HEK293 (cell line): Measurements from ENCODE around the gene FNDC10.

Experiments used
- KLF9 ChIP-seq: fragments of 450-650 bp; formaldehyde crosslinking; IDR thresholded peaks from 2 replicates; pipeline ENCODE4 v1.5.1; 2016; ENCODE audit warnings: missing biosample characterization, missing genetic modification characterization, low read depth
- PRDM10 ChIP-seq: fragments of 450-650 bp; formaldehyde crosslinking; IDR thresholded peaks from 2 replicates; pipeline ENCODE4 v1.5.1; 2016; ENCODE audit warnings: missing biosample characterization, missing genetic modification characterization
- TCF7L2 ChIP-seq: IDR thresholded peaks from 2 replicates; pipeline ENCODE4 v1.6.1; 2011; ENCODE audit warnings: low read depth, mild to moderate bottlenecking, inconsistent platforms, low read length, moderate library complexity, borderline replicate concordance
- ZBTB49 ChIP-seq: fragments of 450-650 bp; formaldehyde crosslinking; IDR thresholded peaks from 2 replicates; pipeline ENCODE4 v1.5.1; 2016; ENCODE audit warnings: missing biosample characterization, missing genetic modification characterization, low read depth
- ZBTB6 ChIP-seq: fragments of 450-650 bp; formaldehyde crosslinking; IDR thresholded peaks from 2 replicates; pipeline ENCODE4 v1.5.1; 2017; ENCODE audit warnings: missing biosample characterization, missing genetic modification characterization
- ZNF112 ChIP-seq: fragments of 450-650 bp; formaldehyde crosslinking; IDR thresholded peaks from 2 replicates; pipeline ENCODE4 v1.5.0; 2017; ENCODE audit warnings: missing biosample characterization, missing genetic modification characterization
- ZNF114 ChIP-seq: fragments of 450-650 bp; formaldehyde crosslinking; IDR thresholded peaks from 2 replicates; pipeline ENCODE4 v1.5.0; 2017; ENCODE audit warnings: missing biosample characterization, missing genetic modification characterization
- ZNF138 ChIP-seq: fragments of 450-650 bp; formaldehyde crosslinking; IDR thresholded peaks from 2 replicates; pipeline ENCODE4 v1.5.1; 2016; ENCODE audit warnings: missing biosample characterization, missing genetic modification characterization, borderline replicate concordance
- ZNF148 ChIP-seq: fragments of 450-650 bp; formaldehyde crosslinking; IDR thresholded peaks from 2 replicates; pipeline ENCODE4 v1.5.0; 2017; ENCODE audit warnings: missing biosample characterization, missing genetic modification characterization, borderline replicate concordance
- ZNF169 ChIP-seq: fragments of 450-650 bp; formaldehyde crosslinking; IDR thresholded peaks from 2 replicates; pipeline ENCODE4 v1.5.1; 2016; ENCODE audit warnings: missing biosample characterization, missing genetic modification characterization
- ZNF184 ChIP-seq: fragments of 450-650 bp; IDR thresholded peaks from 2 replicates; pipeline ENCODE4 v1.5.1; 2018; ENCODE audit warnings: missing biosample characterization, mild to moderate bottlenecking, missing genetic modification characterization
- ZNF2 ChIP-seq: fragments of 450-650 bp; formaldehyde crosslinking; IDR thresholded peaks from 2 replicates; pipeline ENCODE4 v1.5.1; 2016; ENCODE audit warnings: missing biosample characterization, missing genetic modification characterization
- ZNF202 ChIP-seq: fragments of 450-650 bp; formaldehyde crosslinking; IDR thresholded peaks from 2 replicates; pipeline ENCODE4 v1.5.1; 2016; ENCODE audit warnings: missing biosample characterization, missing genetic modification characterization, borderline replicate concordance
- ZNF23 ChIP-seq: fragments of 450-650 bp; formaldehyde crosslinking; IDR thresholded peaks from 2 replicates; pipeline ENCODE4 v1.5.1; 2016; ENCODE audit warnings: missing biosample characterization, missing genetic modification characterization, borderline replicate concordance
- ZNF274 ChIP-seq, 2 experiments: fragments of 200-500 bp in 1 of 2; fragments of 450-650 bp in 1 of 2; sonication (Bioruptor generic) in 1 of 2; formaldehyde crosslinking in 1 of 2; IDR thresholded peaks; 2 replicates each; pipeline versions ENCODE4 v1.5.1 to v1.6.1; 2014 to 2016; ENCODE audit warnings: borderline replicate concordance in 1 of 2, inconsistent platforms in 1 of 2, low read length in 1 of 2, missing biosample characterization in 1 of 2, missing genetic modification characterization in 1 of 2
- ZNF302 ChIP-seq: fragments of 450-650 bp; formaldehyde crosslinking; IDR thresholded peaks from 2 replicates; pipeline ENCODE4 v1.5.1; 2016; ENCODE audit warnings: missing biosample characterization, missing genetic modification characterization, low read depth
- ZNF341 ChIP-seq: fragments of 450-650 bp; formaldehyde crosslinking; IDR thresholded peaks from 2 replicates; pipeline ENCODE4; 2016; ENCODE audit warnings: low read depth, missing biosample characterization, missing genetic modification characterization
- ZNF391 ChIP-seq: fragments of 450-650 bp; formaldehyde crosslinking; IDR thresholded peaks from 2 replicates; pipeline ENCODE4 v1.5.1; 2016; ENCODE audit warnings: low read depth, missing biosample characterization, missing genetic modification characterization, borderline replicate concordance
- ZNF701 ChIP-seq: fragments of 450-650 bp; formaldehyde crosslinking; IDR thresholded peaks from 2 replicates; pipeline ENCODE4 v1.5.1; 2016; ENCODE audit warnings: missing biosample characterization, missing genetic modification characterization
- ZNF792 ChIP-seq: fragments of 450-650 bp; formaldehyde crosslinking; IDR thresholded peaks from 2 replicates; pipeline ENCODE4 v1.5.1; 2016; ENCODE audit warnings: missing biosample characterization, missing genetic modification characterization
- ZSCAN16 ChIP-seq: fragments of 450-650 bp; formaldehyde crosslinking; IDR thresholded peaks from 2 replicates; pipeline ENCODE4 v1.5.1; 2016; ENCODE audit warnings: missing biosample characterization, missing genetic modification characterization
- ZSCAN30 ChIP-seq: fragments of 450-650 bp; IDR thresholded peaks from 2 replicates; pipeline ENCODE4 v1.5.1; 2018; ENCODE audit warnings: missing biosample characterization, mild to moderate bottlenecking, missing genetic modification characterization, moderate library complexity
- ZSCAN4 ChIP-seq: fragments of 450-650 bp; formaldehyde crosslinking; IDR thresholded peaks from 2 replicates; pipeline ENCODE4 v1.5.1; 2017; ENCODE audit warnings: missing biosample characterization, missing genetic modification characterization

Gene FNDC10

DNA sequence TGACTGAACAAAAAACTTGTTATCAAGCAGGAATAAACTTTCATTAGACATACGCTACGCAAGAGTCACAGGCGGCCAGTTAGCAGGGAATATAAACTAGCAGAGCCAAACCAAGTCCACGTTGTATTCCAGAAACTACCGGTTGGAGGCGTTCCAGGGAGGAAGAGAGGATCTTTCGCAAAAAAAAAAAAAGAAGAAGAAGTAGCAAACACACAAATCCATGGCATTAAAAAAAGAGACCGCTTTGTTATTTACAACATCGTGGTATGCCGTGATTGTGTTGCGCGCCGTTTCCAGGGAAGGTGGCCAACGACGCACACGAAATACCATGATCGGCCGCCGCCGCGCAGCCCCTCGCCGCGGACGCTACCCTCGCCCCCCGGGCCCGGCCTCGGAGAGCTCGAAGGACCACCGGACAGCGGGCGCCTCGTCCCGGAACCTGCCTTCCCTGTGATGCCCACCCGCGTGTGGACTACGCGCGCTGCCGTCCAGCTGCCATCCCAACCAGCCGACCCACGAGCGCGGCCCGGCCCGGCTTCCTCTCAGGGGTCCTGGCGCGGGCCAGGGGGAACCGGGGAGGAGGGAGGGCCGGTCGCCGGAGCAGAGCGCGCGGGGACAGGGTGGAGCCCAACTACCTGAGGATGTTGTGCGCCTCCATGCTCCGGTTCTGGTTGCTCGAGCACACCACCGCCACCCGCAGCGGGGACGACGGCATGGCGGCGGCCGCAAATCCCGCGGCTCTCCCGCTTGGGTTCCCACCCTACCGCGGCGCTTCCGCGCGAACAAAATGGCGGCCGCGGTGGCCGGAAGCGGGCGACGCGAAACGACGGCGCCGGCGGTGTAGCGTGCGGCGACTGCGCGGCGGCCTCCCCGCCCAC lies 25.9 kb downstream of the FNDC10 start (continued):
- TF ChIP-seq ZBTB49 (tag by site-specific recombination) (no peak), ZNF2 (tag by site-specific recombination) (no peak), ZNF391 (tag by site-specific recombination) (0 out of 2 replicates have a peak, but pooled peaks have one; percentile 29), ZSCAN30 (tag by site-specific recombination) (no peak), ZNF148 (tag by site-specific recombination) (no peak), ZNF112 (tag by site-specific recombination) (no peak), TCF7L2 (no peak), ZNF202 (tag by site-specific recombination) (no peak), ZBTB6 (tag by site-specific recombination) (no peak), PRDM10 (tag by site-specific recombination) (peak; percentile 34; the same call in 1 of the 2 replicates), ZNF184 (tag by site-specific recombination) (no peak), ZNF23 (tag by site-specific recombination) (no peak), ZNF138 (tag by site-specific recombination) (no peak), KLF9 (tag by site-specific recombination) (no peak; the same call in 1 of the 2 replicates), ZNF114 (tag by site-specific recombination) (no peak), ZNF274 (IDR thresholded peaks at IDR 0.05; ENCODE audit: low read length) (no peak), ZNF274 (tag by site-specific recombination; IDR thresholded peaks at IDR 0.05; ENCODE audit: borderline replicate concordance) (no peak), ZNF169 (tag by site-specific recombination) (no peak), ZNF341 (tag by site-specific recombination) (peak; percentile 67), ZSCAN16 (tag by site-specific recombination) (no peak), ZSCAN4 (tag by site-specific recombination) (no peak), ZNF302 (tag by site-specific recombination) (no peak), ZNF701 (tag by site-specific recombination) (no peak), ZNF792 (tag by site-specific recombination) (no peak)
